Smooth muscle cell (in vitro differentiated cells): ENCODE results near the gene PCDH9. TPM values are rescaled to one million over a fixed set of nuclear protein-coding genes. Genes with fewer than 3 reads are reported as not detected.
"Not testable (repeated sequence)": the region's sequence is repeated elsewhere in the genome, so short reads cannot be mapped to it uniquely, and the experiment has no call there.

Experiments
- DNase-seq: peaks from one replicate; lab custom pipeline; 2025; ENCODE audit not compliant: unreplicated experiment; lab: John Stamatoyannopoulos, UW
- H2AFZ ChIP-seq: fragments of 200-600 bp; sonication (generic); 2 replicates; pipeline ENCODE4 v1.6.0; 2016; ENCODE audit warnings: antibody characterized with exemption, low read depth, mild to moderate bottlenecking
- H3F3A ChIP-seq: fragments of 200-600 bp; sonication (generic); 2 replicates; pipeline ENCODE4 v1.6.0; 2017; ENCODE audit warnings: antibody characterized with exemption, low read depth
- H3K27ac ChIP-seq: fragments of 200-600 bp; sonication (generic); 2 replicates; pipeline ENCODE4 v1.5.1; 2016; ENCODE audit warnings: low read depth, mild to moderate bottlenecking
- H3K27me3 ChIP-seq: fragments of 200-600 bp; sonication (generic); 2 replicates; pipeline ENCODE4 v1.6.1; 2016; ENCODE audit warnings: low read depth, mild to moderate bottlenecking
- H3K36me3 ChIP-seq: fragments of 200-600 bp; sonication (generic); 2 replicates; pipeline ENCODE4 v1.5.1; 2016; ENCODE audit warnings: low read depth
- H3K4me1 ChIP-seq: fragments of 200-600 bp; sonication (generic); 2 replicates; pipeline ENCODE4 v1.5.1; 2016; ENCODE audit warnings: low read depth
- H3K4me2 ChIP-seq: fragments of 200-600 bp; sonication (generic); 2 replicates; pipeline ENCODE4 v1.6.0; 2016; ENCODE audit warnings: mild to moderate bottlenecking
- H3K4me3 ChIP-seq: fragments of 200-600 bp; sonication (generic); 2 replicates; pipeline ENCODE4 v1.5.1; 2016; ENCODE audit warnings: mild to moderate bottlenecking
- H3K79me2 ChIP-seq: fragments of 200-600 bp; sonication (generic); 2 replicates; pipeline ENCODE4 v1.6.0; 2016; ENCODE audit warnings: low read depth, mild to moderate bottlenecking
- H3K9ac ChIP-seq: fragments of 200-600 bp; sonication (generic); 2 replicates; pipeline ENCODE4 v1.6.0; 2016; ENCODE audit warnings: low read depth
- H3K9me3 ChIP-seq: fragments of 200-600 bp; sonication (generic); replicated peaks from 2 replicates; pipeline ENCODE4 v1.5.1; 2016; ENCODE audit warnings: low read depth
- H4K20me1 ChIP-seq: fragments of 200-600 bp; sonication (generic); 2 replicates; pipeline ENCODE4 v1.6.0; 2016; ENCODE audit warnings: low read depth
- WGBS: methylation state at CpG from one replicate; pipeline ENCODE4 v1.1.7; 2016; ENCODE audit warnings: low lambda C conversion rate; 5-methylcytosine and 5-hydroxymethylcytosine counted together
- polyA plus RNA-seq: library from polyadenylated mRNA; unstranded; fragments of >200 nt; fragmentation: Nextera tagmentation; extraction: Ambion mirVana; gene quantifications from 2 replicates; pipeline ENCODE4 v1.2.1, GENCODE V29; 2016
- total RNA-seq: library from RNA; depleted of rRNA; stranded (reverse); fragments of >200 nt; gene quantifications from 2 replicates; pipeline ENCODE4 v1.2.3, GENCODE V29; 2014
- TF ChIP-seq, protein P1 (sequence below): fragments of 200-600 bp; sonication (generic); IDR thresholded peaks from 2 replicates; pipeline ENCODE4 v1.5.1; 2017; ENCODE audit warnings: borderline replicate concordance, mild to moderate bottlenecking, antibody characterized with exemption; ENCODE audit not compliant: insufficient read depth, poor library complexity, severe bottlenecking

The PCDH9 gene
- total and polyA plus RNA-seq, 2 experiments from 2014 or later = 0.65 to 1.9 TPM

DNA sequence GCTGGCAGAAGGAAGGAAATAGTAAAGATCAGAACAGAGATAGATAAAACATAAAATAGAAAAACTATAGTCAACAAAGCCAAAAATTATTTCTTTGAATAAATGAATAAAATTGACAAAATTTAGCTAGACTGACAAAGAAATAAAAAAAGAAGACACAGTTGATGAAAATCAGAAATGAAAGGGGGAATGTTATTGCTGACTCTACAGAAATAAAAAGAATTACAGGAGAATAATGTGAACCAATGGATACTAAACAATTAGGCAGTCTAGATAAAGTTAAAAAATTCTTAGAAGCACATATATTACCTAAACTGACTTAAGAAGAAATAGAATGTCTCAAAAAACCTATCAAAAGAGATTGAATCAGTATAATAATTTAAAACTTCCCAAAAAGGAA is 933.8 kb downstream of the PCDH9 start:
- Histone ChIP-seq H3K36me3 (no peaks in the 10 kb centered on the region), H4K20me1 (no peaks in the 10 kb centered on the region), H3K4me2 (no peak overlapping the region), H3K9me3 (no peaks in the 10 kb centered on the region), H2AFZ (no peak overlapping the region), H3K27me3 (no peaks in the 10 kb centered on the region), H3K27ac (no peak overlapping the region), H3K4me1 (no peaks in the 10 kb centered on the region), H3K4me3 (no peak overlapping the region), H3K79me2 (no peaks in the 10 kb centered on the region), H3K9ac (no peak overlapping the region), H3F3A (no peaks in the 10 kb centered on the region)
- DNase-seq = no peak
- TF ChIP-seq, protein P1, sequence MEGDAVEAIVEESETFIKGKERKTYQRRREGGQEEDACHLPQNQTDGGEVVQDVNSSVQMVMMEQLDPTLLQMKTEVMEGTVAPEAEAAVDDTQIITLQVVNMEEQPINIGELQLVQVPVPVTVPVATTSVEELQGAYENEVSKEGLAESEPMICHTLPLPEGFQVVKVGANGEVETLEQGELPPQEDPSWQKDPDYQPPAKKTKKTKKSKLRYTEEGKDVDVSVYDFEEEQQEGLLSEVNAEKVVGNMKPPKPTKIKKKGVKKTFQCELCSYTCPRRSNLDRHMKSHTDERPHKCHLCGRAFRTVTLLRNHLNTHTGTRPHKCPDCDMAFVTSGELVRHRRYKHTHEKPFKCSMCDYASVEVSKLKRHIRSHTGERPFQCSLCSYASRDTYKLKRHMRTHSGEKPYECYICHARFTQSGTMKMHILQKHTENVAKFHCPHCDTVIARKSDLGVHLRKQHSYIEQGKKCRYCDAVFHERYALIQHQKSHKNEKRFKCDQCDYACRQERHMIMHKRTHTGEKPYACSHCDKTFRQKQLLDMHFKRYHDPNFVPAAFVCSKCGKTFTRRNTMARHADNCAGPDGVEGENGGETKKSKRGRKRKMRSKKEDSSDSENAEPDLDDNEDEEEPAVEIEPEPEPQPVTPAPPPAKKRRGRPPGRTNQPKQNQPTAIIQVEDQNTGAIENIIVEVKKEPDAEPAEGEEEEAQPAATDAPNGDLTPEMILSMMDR = no peak

DNA sequence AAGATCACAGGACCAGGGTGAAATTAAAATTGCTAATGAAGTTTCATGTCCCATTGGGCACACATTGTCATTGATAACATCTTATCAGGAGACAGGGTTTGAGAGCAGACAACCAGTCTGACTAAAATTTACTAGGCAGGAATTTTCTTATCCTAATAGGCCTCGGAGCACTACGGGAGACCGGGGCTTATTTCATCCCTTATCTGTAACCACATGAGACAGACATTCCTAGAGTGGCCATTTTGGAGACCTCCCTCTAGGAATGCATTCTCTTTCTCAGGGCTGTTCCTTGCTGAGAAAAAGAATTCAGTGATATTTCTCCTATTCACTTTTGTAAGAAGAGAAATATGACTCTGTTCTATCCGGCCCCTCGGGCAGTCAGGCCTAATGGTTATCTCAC is 943.3 kb downstream of the PCDH9 start:
- 97% methylated on average over 5 of the region's 5 CpGs for WGBS
- not testable (repeated sequence) for H3K4me3 ChIP-seq, H3K9me3 ChIP-seq, H3K4me2 ChIP-seq, H3K79me2 ChIP-seq, H4K20me1 ChIP-seq, H3K36me3 ChIP-seq, H3K27ac ChIP-seq, H2AFZ ChIP-seq, H3K4me1 ChIP-seq, H3K9ac ChIP-seq, DNase-seq, H3F3A ChIP-seq, H3K27me3 ChIP-seq

DNA sequence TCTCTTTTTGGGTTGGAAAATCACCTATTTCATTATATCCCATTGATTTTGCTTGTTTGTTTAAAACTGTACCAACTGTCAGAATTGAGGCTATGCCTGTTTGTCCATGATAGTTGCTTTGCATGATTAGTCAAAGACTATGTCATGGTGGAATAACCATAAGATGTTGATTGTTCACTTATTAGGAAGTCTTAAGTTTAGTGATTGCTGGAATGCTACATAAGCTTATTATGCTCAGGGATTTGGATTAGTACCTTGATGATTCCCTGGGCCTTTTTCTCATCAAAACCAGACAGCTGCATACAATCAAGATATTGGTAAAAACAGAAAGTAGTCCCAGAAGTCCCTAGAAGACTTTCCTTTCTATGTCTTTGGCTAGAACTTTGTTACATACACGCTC is 954.7 kb downstream of the PCDH9 start:
- Histone ChIP-seq H3K4me2 (no peak overlapping the region), H3F3A (no peaks in the 10 kb centered on the region), H3K27me3 (no peaks in the 10 kb centered on the region), H3K4me3 (no peak overlapping the region), H3K79me2 (no peaks in the 10 kb centered on the region), H4K20me1 (no peaks in the 10 kb centered on the region), H3K9ac (no peak overlapping the region), H3K4me1 (no peaks in the 10 kb centered on the region), H3K9me3 (no peaks in the 10 kb centered on the region), H3K27ac (no peak overlapping the region), H2AFZ (no peak overlapping the region), H3K36me3 (no peaks in the 10 kb centered on the region)
- no peak for DNase-seq
- TF ChIP-seq, protein P1 = no peak
- 91% methylated on average over 1 of the region's 1 CpG for WGBS

DNA sequence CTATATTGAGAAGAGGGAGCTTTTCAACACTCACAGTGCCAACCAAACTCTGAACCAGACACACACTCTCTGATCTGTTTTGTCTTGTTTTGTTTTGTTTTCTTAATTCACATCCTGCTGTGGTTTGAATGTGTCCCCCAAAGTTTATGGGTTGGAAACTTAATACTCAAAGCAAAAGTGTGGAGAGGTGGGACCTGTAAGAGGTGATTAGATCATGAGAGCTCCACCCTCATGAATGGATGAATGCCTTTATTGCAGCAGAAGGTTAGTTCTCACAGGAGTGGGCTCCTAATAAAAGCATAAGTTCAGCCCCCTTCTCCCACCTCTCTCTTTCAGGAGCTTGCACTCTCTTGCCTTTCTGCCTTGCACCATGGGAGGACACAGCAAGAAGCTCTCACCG is 957.1 kb downstream of the PCDH9 start:
- WGBS = 88% methylated on average over 1 of the region's 1 CpG
- Histone ChIP-seq H3K4me1 (no peaks in the 10 kb centered on the region), H3K27me3 (no peaks in the 10 kb centered on the region), H3K36me3 (no peaks in the 10 kb centered on the region), H3K9me3 (no peaks in the 10 kb centered on the region), H4K20me1 (no peaks in the 10 kb centered on the region), H3K27ac (no peak overlapping the region), H3K79me2 (no peaks in the 10 kb centered on the region), H3K4me3 (no peak overlapping the region), H2AFZ (no peak overlapping the region), H3K4me2 (no peak overlapping the region), H3K9ac (no peak overlapping the region), H3F3A (no peaks in the 10 kb centered on the region)
- TF ChIP-seq, protein P1 = no peak
- DNase-seq = no peak
